ENCODE results near the gene PRMT7. TPM values are rescaled to one million over a fixed set of nuclear protein-coding genes. Genes with fewer than 3 reads are reported as not detected.

The PRMT7 gene
- total RNA-seq, 2 experiments from 2014 or later: 60.4 to 62.8 TPM

- no peak for DNase-seq
These were observed 21.7 kb downstream of the PRMT7 start for GRCh38 chr16:68332411-68333121.

GRCh38 chr16:68335175-68335574 is 24.4 kb downstream of the PRMT7 start:
- H3K27ac Mint-ChIP-seq: no peak overlapping the region
- H3K9me3 Mint-ChIP-seq: no peaks in the 10 kb centered on the region
- H3K27me3 Mint-ChIP-seq: no peaks in the 10 kb centered on the region
- POLR2A ChIA-PET: interaction anchor here (0.6 kb wide), 1 partner anchor 349 kb away, joined by 3 read pairs; no protein-coding TSS in a partner anchor
- no peak for DNase-seq
- peaks cover 50% of the 10 kb centered on the region for H3K36me3 Mint-ChIP-seq
- CTCF ChIA-PET: interaction anchor here (0.7 to 20.2 kb wide), 3 partner anchors 33 to 75 kb away, joined by 3 to 571 read pairs (median 4); partner anchors contain the start of gene SLC7A6
- H3K4me1 Mint-ChIP-seq (ENCODE audit: low read depth): peaks cover 11% of the 10 kb centered on the region
- H3K4me3 Mint-ChIP-seq: no peak overlapping the region
- intact Hi-C loops (cut with micrococcal nuclease): no loop called here

More at GRCh38 chr16:68332411-68333121, 21.7 kb downstream of the PRMT7 start:
- Mint-ChIP-seq H3K4me1 (ENCODE audit: low read depth) (peaks cover 17% of the 10 kb centered on the region), H3K4me3 (no peak overlapping the region), H3K27me3 (no peaks in the 10 kb centered on the region), H3K36me3 (peaks cover 32% of the 10 kb centered on the region), H3K9me3 (no peaks in the 10 kb centered on the region), H3K27ac (peak overlapping the region; percentile 50)
- intact Hi-C loops (cut with micrococcal nuclease): no loop called here
- ChIA-PET POLR2A (interaction anchor here (0.6 to 1.3 kb wide), 2 partner anchors 68 to 86 kb away, joined by 4 read pairs; partner anchors contain the start of gene SLC7A6), CTCF (interaction anchor here (0.7 to 20.2 kb wide), 2 partner anchors 16 to 72 kb away, joined by 3 to 571 read pairs; partner anchors contain the start of gene SLC7A6)

- Mint-ChIP-seq H3K4me1 (ENCODE audit: low read depth) (no peaks in the 10 kb centered on the region), H3K4me3 (no peak overlapping the region), H3K27ac (no peak overlapping the region), H3K36me3 (peaks cover 53% of the 10 kb centered on the region), H3K9me3 (no peaks in the 10 kb centered on the region), H3K27me3 (no peaks in the 10 kb centered on the region)
- ChIA-PET CTCF (interaction anchor here (1.0 to 3.6 kb wide), 3 partner anchors 10 to 76 kb away, joined by 3 to 32 read pairs (median 8); partner anchors contain the start of gene SLC7A6), POLR2A (no interaction called here)
- intact Hi-C loops (cut with micrococcal nuclease): no loop called here
- DNase-seq: no peak
These were observed 27.7 kb downstream of the PRMT7 start for GRCh38 chr16:68338326-68339119.

- POLR2A ChIA-PET: no interaction called here
- intact Hi-C loops (cut with micrococcal nuclease): no loop called here
- no peaks in the 10 kb centered on the region for H3K27me3 Mint-ChIP-seq
- no peak overlapping the region for H3K27ac Mint-ChIP-seq
- no peak for DNase-seq
- CTCF ChIA-PET: interaction anchor here (0.7 to 3.6 kb wide), 3 partner anchors 10 to 142 kb away, joined by 3 to 32 read pairs (median 8); partner anchors contain the start of gene SLC7A6
- no peaks in the 10 kb centered on the region for H3K4me1 Mint-ChIP-seq (ENCODE audit: low read depth)
- no peak overlapping the region for H3K4me3 Mint-ChIP-seq
- peaks cover 50% of the 10 kb centered on the region for H3K36me3 Mint-ChIP-seq
- H3K9me3 Mint-ChIP-seq: no peaks in the 10 kb centered on the region
These were observed 28.4 kb downstream of the PRMT7 start for GRCh38 chr16:68339214-68339613.

GRCh38 chr16:68342620-68343019 is 31.8 kb downstream of the PRMT7 start:
- Mint-ChIP-seq H3K36me3 (peaks cover 59% of the 10 kb centered on the region), H3K4me3 (no peak overlapping the region)
- CTCF ChIA-PET: interaction anchor here (1.5 kb wide), 2 partner anchors 18 to 79 kb away, joined by 3 read pairs; partner anchors contain the start of gene SLC7A6

GRCh38 chr16:68343137-68343536 is 32.3 kb downstream of the PRMT7 start:
- no peaks in the 10 kb centered on the region for H3K9me3 Mint-ChIP-seq
- H3K27ac Mint-ChIP-seq: no peak overlapping the region
- CTCF ChIA-PET: no interaction called here
- H3K4me1 Mint-ChIP-seq (ENCODE audit: low read depth): no peaks in the 10 kb centered on the region
- intact Hi-C loops (cut with micrococcal nuclease): no loop called here
- H3K36me3 Mint-ChIP-seq: peaks cover 58% of the 10 kb centered on the region
- no peak overlapping the region for H3K4me3 Mint-ChIP-seq
- H3K27me3 Mint-ChIP-seq: no peaks in the 10 kb centered on the region
- POLR2A ChIA-PET: no interaction called here
- DNase-seq: no peak

More at GRCh38 chr16:68342620-68343019, 31.8 kb downstream of the PRMT7 start:
- POLR2A ChIA-PET: no interaction called here
- Mint-ChIP-seq H3K4me1 (ENCODE audit: low read depth) (no peaks in the 10 kb centered on the region), H3K9me3 (no peaks in the 10 kb centered on the region), H3K27ac (no peak overlapping the region), H3K27me3 (no peaks in the 10 kb centered on the region)
- no peak for DNase-seq
- intact Hi-C loops (cut with micrococcal nuclease): no loop called here

GRCh38 chr16:68344252-68344651 is 33.4 kb downstream of the PRMT7 start:
- Mint-ChIP-seq H3K27ac (no peak overlapping the region), H3K4me3 (no peak overlapping the region), H3K9me3 (no peaks in the 10 kb centered on the region), H3K27me3 (no peaks in the 10 kb centered on the region), H3K36me3 (peaks cover 58% of the 10 kb centered on the region), H3K4me1 (ENCODE audit: low read depth) (no peaks in the 10 kb centered on the region)
- no peak for DNase-seq
- intact Hi-C loops (cut with micrococcal nuclease): no loop called here
- ChIA-PET POLR2A (interaction anchor here (1.1 kb wide), 1 partner anchor 80 kb away, joined by 3 read pairs; no protein-coding TSS in a partner anchor), CTCF (interaction anchor here (0.5 to 1.0 kb wide), 3 partner anchors 65 to 83 kb away, joined by 3 read pairs; no protein-coding TSS in a partner anchor)

GRCh38 chr16:68345351-68345810 is 34.6 kb downstream of the PRMT7 start:
- intact Hi-C loops (cut with micrococcal nuclease): no loop called here
- ChIA-PET CTCF (no interaction called here), POLR2A (no interaction called here)
- DNase-seq: no peak
- Mint-ChIP-seq H3K4me3 (no peak overlapping the region), H3K27me3 (no peaks in the 10 kb centered on the region), H3K4me1 (ENCODE audit: low read depth) (no peaks in the 10 kb centered on the region), H3K27ac (no peak overlapping the region), H3K9me3 (no peaks in the 10 kb centered on the region), H3K36me3 (peaks cover 55% of the 10 kb centered on the region)

GRCh38 chr16:68345958-68346635 is 35.3 kb downstream of the PRMT7 start:
- Mint-ChIP-seq H3K36me3 (peaks cover 50% of the 10 kb centered on the region), H3K4me3 (no peak overlapping the region), H3K4me1 (ENCODE audit: low read depth) (no peaks in the 10 kb centered on the region), H3K9me3 (no peaks in the 10 kb centered on the region), H3K27ac (no peak overlapping the region), H3K27me3 (no peaks in the 10 kb centered on the region)
- CTCF ChIA-PET: no interaction called here
- intact Hi-C loops (cut with micrococcal nuclease): no loop called here
- no peak for DNase-seq
- POLR2A ChIA-PET: no interaction called here

GRCh38 chr16:68346892-68347480 is 36.2 kb downstream of the PRMT7 start:
- no peak for DNase-seq
- ChIA-PET POLR2A (no interaction called here), CTCF (interaction anchor here (0.9 to 1.0 kb wide), 2 partner anchors 66 to 83 kb away, joined by 3 to 4 read pairs; partner anchors contain the start of gene SLC7A6)
- intact Hi-C loops (cut with micrococcal nuclease): no loop called here
- no peaks in the 10 kb centered on the region for H3K4me1 Mint-ChIP-seq (ENCODE audit: low read depth)
- no peak overlapping the region for H3K4me3 Mint-ChIP-seq
- H3K27ac Mint-ChIP-seq: no peak overlapping the region
- no peaks in the 10 kb centered on the region for H3K9me3 Mint-ChIP-seq
- peaks cover 48% of the 10 kb centered on the region for H3K36me3 Mint-ChIP-seq
- no peaks in the 10 kb centered on the region for H3K27me3 Mint-ChIP-seq

- intact Hi-C loops (cut with micrococcal nuclease): no loop called here
- H3K27me3 Mint-ChIP-seq: no peaks in the 10 kb centered on the region
- no peak overlapping the region for H3K4me3 Mint-ChIP-seq
- DNase-seq: no peak
- CTCF ChIA-PET: interaction anchor here (0.9 to 1.0 kb wide), 2 partner anchors 65 to 83 kb away, joined by 3 to 4 read pairs; partner anchors contain the start of gene SLC7A6
- POLR2A ChIA-PET: no interaction called here
- H3K27ac Mint-ChIP-seq: no peak overlapping the region
- H3K4me1 Mint-ChIP-seq (ENCODE audit: low read depth): no peaks in the 10 kb centered on the region
- peaks cover 46% of the 10 kb centered on the region for H3K36me3 Mint-ChIP-seq
- no peaks in the 10 kb centered on the region for H3K9me3 Mint-ChIP-seq
These were observed 36.8 kb downstream of the PRMT7 start for GRCh38 chr16:68347605-68348004.

Measured in activated CD4-positive, alpha-beta memory T cell treated with anti-CD3 and anti-CD28 coated beads for 36 hours (primary cell).